Stimulated activated CD8-positive, alpha-beta memory T cell treated with anti-CD3 and anti-CD28 coated beads, Interleukin-12 subunit alpha, Interleukin-12 subunit beta, amount 100 ng/mL, for 1 hour (primary cell): ENCODE results near the gene CRTAC1.
A peak's percentile ranks its signal among the peaks of the same experiment; 100 is the strongest.

Source experiments
- DNase-seq: peaks from one replicate; pipeline ENCODE4 v3.0.0-alpha.2; 2020; ENCODE audit warnings: low read depth

The CRTAC1 gene

DNA sequence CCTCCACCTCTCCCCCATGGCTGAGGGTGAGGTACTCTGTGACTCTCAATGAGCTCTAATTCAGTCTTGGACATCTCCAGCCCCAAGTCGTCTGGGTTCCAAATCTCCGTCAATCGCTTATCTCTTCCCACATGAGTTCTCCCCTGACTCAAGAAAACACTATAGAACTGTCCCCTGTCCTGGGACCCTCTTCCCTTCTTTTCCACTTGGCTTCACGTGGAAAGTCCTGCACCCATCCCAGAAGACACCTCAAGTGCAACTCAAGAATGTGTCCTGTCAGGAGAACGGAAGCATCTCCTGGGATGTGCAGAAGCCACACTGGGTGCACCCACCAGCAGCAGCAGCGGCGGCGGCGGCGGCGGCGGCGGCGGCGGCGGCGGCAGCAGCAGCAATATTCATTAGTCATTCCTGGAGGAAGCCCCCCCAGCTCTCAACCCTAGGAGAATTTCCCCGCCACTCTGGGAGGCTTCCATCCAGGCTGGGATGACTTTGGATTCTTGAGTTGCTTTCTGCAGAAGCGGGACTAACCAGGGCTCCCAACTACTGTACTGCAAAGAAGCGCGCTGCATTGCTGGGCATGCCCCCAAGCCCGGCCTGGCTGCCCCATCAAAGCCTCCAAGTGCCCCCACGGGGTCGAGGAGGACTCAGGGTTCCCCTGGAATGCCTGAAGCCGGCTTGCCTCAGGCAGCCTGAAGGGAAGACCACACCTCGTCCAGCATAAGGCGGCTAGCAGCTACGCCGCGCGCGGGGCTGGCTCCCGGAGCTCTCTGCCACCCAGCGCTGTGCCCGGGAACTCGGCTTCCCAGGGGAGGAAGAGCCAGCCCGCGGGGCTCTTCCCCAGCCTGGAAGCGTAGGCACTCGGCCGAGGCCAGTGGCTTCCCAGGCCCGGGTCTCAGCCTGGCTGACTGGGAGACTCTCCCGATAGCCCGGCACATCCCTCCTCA is 1.0 kb downstream of the CRTAC1 start:
- DNase-seq: no peak

DNA sequence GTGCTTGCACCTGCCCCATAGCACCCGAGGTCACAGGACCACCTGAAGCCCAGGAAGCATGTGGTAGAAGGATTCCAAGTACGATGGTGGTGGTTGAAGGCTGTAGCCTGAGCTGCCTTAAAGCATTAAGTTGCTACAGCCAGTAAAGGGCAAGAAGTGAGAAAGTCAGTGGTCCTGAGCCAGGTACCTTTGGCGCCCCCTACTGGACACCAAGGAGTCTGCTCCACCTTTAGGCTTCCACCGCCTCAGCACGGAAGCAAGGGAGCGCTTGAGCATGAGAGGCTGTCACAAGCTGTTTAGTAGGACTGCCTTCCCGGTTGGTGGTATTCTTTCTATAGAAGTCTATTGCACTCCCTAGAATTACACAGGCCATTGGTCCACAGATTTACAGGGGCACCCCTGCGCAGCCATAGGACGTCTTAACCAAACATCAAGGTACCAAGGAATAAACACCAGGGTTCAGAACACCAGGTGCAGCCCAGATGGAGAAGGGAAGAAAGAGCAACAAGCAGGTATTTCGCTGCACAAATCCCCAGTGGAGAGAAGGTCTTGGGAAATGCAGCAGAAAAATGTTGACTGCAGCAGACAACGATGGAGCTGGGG is 2.2 kb downstream of the CRTAC1 start:
- peak; percentile 42 for DNase-seq

DNA sequence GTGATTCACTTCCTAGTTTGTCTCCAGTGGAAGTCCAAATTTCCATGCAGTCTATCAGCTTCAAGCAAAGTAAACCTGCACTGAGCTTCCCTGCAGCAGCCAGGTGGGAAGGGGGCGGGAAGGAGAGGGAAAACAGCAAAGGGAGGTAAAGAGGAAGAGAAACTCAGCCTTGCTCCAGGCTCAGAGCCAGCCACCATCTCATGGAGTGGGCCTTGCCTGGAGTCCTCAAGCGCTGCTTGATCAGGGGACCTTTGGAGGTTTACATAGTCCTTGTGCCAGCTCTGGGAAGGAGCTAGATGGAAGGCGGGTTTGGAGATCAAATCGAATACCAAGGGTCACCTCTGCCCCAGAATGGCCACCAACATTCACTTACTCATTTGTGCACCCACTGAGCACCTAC is 7.4 kb downstream of the CRTAC1 start:
- DNase-seq: no peak

DNA sequence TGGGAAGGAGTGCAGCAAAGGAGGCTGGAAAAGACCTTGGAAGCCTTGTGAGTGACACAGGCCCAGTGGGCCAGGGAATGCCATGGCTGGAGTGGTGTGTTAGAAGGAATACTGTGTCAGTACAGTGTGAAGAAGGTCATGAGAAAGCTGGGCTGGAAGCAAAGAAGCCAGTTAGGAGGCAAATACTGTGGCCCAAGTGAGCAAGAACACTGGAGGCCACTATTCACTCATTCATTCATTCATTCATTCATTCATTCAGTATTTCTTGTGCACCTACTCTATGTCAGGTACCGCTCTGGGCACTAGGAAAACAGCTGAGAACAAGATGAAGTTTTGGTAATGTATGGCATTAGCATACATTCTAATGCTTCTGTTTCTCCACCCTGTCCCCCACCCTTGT is 9.6 kb downstream of the CRTAC1 start:
- no peak for DNase-seq

DNA sequence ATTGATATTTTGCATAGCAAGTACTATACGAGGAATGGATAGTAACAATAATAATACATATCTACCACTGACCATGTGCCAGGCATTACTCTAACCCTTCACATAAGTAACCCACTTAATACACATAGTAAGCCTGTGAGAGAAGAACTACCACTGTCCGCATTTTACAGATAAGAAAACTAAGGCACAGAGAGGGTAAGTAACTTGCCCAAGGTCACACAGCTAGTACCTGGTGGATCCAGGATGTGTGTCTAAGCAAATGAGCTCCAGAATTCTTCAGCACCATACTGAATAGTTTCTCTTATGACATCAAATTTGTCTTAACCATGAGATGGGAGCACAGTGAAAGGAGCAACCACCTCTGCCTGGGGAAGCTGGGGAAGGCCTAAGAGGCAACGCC is 10.2 kb downstream of the CRTAC1 start:
- DNase-seq: no peak

DNA sequence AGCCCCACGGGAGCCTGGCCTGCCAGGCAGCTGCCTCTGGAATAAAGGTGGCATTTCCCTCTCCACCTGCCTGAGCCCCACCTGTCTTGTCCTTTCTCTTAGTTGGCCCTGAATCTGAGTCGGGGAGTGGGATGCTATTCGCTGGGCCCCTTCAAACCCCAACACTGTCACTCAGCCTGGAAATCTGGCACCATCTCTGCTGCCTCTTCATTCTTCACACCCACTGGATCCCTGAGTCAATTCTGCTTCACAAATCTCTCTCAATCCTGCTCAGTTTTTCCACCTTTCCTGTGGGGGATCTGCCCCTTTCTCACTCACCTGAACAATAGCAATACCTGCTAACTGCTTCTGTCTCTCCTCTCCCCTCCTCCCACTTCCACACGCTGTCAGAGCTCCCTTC is 10.6 kb downstream of the CRTAC1 start:
- no peak for DNase-seq

DNA sequence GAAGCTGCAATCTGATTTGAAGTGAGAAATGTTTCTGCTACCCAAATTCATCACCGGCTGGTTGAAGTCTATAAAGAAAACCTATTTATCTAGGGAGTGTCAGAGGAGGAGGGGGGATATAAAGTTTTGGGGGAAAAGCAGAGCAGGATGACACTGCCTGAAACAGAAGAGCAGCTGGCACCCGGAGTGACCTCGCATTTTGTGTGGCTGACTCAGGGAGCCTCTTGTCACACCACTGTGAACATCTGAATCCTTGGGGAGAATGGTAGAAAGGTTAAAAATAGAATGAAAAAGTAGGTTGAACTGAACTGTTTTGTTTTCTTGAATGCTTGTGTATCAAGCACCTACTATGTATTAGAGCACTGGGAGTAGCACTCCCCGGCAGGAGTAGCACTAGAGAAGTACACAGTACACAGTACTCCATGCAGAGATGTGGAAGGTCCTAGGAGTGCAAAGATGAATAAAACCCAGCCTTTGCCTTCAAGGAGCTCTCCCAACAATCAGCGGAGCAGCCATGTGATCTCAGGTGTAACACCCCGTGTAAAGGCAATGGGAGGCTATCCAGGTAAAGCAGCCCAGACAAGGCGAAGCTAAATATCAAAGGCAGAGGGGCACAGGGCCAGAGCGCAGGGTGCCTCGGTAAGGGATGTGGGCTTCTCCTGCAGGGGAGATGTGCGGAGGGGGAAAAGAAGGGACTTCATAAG is 13.5 kb downstream of the CRTAC1 start:
- DNase-seq: no peak

DNA sequence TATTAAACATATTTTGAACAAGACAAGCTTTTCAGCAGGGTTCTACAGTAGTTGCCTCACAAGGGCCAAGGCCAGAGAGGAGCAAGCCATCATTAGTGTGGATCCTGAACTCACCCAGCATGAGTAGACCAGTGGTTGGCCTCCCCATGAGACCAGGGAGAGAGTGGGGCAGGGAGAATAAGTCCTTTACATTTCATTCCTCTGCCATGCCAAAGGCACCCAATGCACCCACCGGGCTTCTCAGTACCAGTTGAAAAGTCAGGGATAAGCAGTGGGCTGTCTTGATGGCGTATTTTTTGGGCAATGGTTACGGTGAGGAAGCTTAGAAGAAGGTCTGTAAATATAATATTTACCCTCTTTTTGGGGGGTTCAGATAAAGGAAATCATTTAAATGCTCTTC is 16.6 kb downstream of the CRTAC1 start:
- DNase-seq: no peak

DNA sequence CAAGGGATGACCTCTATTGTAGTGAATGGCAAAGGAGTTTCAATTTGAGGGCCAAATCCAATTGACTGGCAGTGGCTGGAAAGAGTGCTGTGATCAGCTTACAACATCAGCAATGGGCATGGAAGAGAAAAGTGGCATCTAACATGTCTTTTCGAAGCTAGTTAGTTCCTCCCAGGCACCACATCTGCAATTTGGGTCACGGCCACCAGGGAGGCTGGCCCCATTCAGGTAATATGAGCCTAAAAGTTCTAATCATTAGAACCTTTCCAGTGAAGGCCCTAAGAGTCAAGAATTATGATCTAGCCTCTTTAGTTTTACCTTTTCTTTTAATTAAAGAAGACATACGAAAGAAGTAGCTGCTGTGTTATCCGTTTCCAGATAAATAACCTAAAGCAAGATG is 17.3 kb downstream of the CRTAC1 start:
- DNase-seq: no peak

DNA sequence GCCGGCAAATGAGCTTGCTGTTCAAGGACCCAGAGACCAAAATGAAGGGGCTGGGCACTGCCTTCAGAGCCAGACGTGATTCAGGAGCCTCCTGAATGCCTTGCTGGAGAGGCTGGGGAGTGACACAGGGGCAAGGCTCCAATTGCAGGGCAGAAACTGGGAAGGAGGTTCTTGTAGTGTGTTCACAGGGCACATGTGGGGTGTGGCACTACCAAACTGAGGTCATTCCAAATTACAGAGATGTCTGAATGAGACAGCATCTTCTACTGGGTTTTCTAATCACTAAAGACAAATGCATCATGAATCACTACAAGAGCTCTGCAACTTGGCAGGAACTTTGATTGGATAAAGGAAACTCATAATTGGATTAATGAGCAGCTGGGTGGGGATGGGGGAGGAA is 17.8 kb downstream of the CRTAC1 start:
- DNase-seq: no peak

DNA sequence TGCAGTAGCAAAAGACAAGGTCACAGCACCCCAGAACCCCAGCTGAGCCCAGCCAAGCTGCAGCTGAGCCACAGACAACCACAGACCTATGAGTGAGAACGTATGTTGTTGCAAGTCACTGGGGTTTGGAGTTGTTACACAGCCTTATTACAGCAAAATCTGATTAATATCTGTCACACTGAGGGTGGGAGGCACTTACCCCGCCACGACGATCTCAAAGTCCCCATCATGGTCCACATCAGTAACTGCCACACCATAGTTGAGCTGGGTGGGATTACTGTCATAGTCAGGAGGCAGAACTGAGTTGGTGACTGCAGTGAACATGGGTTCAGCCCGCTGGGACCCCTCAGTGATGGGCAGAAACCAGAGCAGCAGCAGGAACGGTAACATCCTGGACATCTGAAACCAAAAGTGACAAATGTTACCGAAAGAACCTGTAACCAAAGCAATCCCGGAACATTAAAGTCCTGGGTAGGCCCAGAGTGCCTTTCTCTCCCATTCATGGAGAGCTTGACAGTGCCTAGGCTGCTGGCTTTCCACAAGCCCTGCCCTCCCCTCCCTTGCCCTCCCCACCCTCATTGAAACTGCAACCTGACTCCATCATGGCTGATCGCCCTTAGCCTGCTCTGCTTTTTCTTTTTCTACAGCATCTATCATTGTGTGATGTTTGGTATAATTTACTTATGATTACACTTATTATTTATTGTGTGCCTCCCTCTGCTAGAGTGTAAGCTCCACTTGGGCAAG is 19.3 kb downstream of the CRTAC1 start:
- DNase-seq: no peak

DNA sequence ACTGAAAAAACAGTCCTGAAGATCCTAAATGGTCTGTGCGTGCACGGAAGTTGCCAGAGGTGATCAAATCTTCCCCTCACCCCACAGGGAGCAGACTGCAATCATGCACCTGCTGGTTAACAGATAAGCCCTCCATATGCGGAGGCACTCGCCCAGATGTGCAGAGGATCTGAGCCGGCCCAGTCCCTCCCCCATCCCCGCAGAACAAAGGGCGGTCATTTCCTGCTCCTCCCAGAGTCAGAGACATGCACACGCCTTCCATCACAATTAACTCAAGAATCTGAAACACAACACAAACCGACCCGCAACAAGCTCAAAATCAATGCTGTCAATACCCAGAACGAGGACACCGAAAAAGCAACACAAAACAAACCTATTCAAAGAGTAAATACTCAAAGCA is 24.2 kb downstream of the CRTAC1 start:
- DNase-seq: no peak

DNA sequence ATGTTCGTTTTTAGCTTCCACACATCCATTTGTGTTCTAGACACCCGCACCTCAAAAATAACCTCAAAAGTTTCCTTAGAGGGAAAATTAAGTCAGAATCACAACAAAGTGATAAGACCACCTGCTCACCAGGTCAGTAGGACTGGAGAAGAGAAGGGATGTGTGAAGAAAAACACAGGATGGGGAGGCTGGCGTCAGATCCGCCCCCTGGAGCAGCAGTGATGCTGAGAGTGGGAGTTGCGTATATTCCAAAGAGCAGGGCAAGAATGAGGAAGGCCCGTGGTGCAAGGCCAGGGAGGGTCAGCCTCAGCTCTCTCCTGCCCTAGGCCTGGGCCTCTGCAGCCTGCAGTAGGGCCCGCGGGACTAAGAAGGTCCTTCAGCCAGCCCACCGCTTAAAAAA is 28.7 kb downstream of the CRTAC1 start:
- DNase-seq: no peak

DNA sequence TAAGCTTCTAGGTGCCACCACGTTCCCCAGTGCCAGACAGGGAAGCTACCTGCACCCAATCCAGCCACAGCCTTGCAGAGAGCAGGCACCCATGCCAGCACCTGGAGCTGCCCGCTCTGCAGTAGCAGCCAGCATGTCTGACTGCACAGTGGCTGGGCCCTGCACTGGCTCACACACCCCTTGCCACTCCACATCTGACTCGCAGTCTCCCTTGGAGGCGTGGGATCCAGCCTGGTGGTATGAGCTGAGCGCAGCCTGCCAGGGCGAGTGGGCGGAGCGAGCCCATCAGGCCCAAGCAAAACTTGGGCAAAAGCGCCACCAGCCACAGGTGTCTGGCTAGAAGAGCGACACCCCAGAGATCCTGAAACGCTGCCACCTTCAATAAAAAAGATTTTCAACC is 30.1 kb downstream of the CRTAC1 start:
- DNase-seq: no peak

DNA sequence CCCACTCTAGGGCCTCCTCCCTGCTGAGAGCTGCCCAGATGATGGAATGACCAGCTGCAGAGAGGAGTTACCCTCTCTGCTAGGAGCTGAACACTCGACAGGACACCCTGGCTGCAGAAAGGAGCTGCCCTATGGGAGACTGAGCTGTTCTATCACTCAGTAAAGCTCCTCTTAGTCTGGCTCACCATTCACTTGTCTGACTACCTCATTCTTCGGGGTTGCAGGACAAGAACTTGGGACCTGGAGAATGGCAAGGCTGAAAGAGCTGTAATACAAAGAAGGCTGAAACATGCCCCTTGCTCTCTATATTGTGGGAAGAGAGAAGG is 30.5 kb downstream of the CRTAC1 start:
- no peak for DNase-seq

DNA sequence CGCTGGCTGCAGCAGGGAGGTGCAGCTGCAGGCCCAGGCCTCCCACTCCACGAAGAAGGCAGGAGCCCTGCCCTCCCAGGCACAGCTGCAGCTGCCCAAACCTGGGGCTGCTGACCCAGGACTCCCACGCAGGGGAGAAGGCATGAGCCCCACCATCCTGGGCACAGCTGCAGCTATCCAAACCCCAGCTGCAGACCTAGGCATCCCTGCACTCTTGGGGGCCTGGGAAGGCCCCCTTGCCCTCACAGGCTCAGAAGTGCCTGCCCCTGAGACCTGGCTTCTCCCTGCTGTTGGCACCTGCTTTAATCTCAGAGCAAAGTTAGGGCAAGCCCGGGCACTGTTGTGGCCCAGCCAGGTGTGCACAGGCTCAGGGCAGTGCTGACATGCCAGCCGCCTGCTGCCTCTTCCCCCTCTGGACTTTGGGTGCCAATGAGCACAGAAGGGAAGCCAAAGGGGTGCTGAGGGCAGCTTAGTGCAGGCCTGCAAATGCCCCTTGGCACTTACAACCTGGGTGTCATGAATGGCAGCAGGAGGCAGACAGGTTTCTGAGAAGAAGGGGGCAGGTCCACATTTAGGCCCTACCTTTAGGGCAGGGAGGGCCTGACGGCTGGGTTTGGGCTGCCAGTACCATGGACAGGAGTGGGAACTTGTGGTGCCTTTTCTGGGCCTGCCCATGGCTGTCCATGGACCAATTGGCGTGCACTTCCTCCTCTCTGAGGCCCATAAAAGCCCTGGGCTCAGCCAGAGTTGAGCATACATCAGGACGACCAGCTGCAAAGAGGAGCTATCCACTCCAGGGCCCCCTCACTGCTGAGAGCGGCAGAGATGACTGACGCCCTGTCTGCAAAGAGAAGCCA is 31.1 kb downstream of the CRTAC1 start:
- no peak for DNase-seq

DNA sequence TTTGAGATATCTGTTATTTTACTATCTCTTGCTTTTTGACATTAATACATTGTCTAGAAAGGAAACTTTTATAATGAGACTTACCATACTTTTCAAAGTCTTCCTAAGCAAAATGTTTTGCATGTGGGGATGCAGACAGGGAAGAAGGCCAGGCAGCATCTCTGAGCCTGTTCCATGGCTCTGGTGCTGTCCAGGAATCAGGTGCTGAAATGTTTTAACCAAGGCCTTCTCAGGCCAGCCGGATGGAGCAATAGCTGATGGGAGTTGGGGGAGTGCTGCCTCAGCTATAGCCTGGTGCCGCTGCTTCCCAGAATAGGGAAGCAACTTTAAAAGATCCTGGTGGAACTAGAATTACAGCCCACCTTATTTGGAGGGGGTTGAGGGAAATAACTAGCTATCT is 38.5 kb downstream of the CRTAC1 start:
- no peak for DNase-seq

DNA sequence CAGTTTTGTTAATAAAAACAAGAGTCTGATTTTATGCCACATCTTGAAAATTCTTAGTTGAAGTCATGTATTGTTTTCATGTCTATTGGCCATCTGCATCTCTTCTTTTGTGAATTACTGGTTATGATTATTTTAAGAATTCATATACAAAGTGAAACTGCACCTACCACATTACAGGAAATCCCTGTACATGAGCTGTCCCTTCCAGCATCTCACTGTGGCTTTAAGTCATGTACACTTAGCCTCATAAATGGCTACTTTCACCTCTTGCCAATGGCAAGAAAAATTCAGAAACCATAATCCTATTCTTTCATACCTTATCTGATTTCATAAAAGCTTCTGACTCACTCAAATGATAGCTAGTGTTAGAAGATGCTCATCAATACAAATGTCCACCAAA is 48.6 kb downstream of the CRTAC1 start:
- DNase-seq: no peak

DNA sequence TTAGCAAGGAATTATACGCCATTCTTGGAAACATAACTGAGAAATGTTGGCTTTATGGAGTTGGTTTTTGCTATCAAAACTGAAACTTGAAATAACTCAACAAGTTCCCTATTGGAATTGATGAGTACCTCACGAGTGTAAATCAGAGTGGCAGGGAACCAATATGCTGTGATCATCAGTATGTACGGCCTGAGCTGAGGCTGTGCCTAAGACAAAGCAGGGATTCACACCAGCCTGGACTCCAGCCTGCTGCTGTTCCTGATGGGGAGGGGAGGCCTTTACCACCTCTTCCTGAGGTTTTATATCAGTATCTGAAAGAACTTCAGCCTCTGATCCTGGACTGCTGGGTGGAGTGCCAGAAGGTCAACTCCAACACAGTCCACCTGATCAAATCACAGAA is 52.7 kb downstream of the CRTAC1 start:
- DNase-seq: no peak

DNA sequence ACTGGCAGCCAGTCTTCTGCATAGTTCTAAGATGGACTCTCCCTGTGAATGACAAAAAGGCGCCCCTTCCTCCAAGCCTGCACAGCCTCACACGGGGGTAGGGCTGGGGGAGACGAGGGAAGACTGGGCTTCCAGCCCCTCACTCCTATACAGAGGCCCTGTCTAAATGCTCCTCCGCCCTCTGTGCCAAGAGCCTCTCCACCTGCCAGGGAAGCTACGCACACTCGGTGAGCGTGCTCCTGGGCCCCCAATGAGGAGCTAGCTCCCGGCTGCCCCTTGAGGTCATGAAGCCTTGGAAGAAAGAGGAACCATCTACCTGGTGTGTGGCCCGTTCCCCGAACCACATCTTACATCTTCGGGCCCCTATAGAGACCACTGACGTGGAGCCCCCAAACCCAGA is 54.8 kb downstream of the CRTAC1 start:
- no peak for DNase-seq
